ENCODE results near the gene FBXO31.
A peak's percentile ranks its signal among the peaks of the same experiment; 100 is the strongest.
"Not testable (repeated sequence)": the region's sequence is repeated elsewhere in the genome, so short reads cannot be mapped to it uniquely, and the experiment has no call there.

The FBXO31 gene

DNA sequence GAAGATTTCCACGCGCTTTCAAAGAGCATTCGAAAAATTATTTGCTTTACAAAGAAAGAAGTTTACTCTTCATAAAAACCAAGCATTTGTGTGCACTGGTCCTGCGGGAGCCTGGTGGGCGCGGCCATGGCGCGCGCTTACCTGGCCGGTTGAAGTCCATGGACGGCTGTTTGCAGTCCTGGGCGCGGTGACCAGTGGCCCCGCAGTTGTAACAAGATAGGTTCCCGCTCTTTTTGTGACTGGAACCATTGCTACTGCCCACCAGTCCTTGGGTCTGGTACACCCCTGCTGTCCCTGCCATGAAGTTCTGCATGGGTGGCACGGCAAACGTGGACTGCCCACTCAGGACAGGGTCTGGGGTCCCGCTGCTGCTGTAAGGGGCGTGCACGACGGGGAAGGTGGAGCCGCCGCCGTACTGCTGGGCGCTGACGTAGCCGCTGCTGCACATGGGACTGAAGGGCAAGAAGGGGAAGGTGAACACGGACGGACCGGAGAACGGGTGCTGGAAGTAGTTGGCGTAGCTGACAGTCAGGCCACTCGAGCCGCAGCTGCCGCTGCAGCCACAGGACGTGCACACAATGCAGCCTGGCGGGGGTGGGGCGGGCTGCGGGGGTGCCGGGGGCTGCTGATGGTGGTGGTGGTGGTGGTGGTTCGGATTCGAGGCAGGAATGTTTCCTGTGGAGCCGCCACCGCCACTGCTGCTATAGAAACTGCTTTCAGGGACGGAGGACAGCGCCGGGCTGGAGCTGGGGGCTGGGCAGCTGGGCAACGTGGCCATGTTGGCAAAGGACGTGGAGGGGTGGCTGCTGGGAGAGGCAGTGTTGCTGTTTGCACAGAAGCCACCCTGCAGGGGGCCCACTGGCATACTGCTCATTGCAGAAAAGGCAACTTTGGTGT lies 28.0 kb upstream of the FBXO31 start:
- DNase-seq: no peak

DNA sequence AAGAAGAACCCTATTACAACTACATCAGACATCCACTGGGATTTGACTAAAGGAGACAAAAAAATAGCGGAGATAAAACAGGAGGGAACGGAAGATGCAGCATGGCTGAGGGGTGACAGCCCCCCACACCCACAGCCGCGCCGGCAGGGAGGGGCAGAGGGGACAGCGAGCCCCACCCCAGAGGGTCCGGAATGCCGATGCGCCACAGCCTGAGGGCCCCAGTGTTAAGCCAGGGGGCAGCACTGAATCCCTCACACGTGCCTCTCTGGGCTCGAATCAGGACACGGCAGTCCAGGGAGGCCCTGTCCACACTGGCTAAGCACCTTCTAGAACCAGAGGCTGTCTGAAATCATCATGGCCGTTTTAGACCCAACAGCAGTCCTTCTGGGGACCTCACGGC lies 27.4 kb upstream of the FBXO31 start:
- no peak for DNase-seq

DNA sequence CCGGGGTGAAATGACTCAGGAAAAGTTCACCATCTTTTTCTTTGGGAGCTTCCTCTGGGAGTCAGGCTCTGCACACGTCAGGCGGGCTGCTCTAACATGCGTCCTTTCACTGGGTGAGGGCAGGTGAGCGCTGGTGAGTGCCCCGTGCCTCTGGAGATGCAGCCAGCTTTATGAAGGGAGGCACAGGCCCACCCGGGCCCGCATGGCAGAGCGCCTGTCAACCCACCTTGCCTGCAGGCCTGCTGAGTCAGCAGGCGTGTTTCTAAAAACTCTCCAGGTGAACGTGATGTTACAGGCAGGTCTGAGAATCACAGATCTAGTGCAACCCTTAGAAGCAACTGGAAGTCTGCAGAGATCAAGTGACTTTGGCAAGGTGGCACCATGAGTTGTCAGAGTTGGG lies 27.0 kb upstream of the FBXO31 start:
- no peak for DNase-seq

DNA sequence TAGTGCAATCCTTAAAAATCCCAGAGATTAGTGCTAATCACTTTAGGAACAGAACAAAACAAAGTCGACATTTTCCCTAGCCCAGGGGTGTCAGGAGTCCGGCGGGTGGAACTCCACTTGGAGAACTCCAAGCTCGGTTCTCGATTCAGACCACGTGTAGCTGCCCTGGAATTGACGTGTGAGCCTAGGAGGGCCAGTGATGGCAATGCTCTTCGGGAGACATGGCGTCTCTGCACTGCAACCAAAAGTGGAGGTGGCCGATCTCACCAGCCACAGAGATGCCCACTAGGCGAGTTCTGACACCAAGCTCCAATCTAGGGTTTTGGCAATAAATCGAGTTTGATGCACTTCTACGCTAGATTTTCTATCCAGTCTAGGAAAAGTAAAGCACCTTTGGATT lies 26.2 kb upstream of the FBXO31 start:
- DNase-seq: no peak

DNA sequence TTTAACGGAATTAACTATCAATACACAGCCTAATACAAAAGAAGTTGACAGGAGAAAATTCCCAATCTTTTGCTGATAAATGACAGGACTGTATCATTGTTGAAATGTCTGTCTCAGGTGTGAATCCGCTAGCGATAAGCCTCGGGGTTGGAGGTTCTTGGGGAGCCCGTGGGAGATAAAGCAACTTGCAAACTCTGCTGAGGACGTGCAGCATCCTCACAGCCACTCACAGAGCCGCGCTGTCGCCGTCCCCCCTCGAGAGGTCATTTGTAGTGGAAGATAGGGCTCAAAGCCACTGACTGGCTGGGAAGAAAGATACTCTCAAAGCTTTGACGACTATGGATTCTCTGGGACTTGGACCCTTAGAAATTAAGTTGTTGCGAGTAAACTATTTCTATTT lies 25.6 kb upstream of the FBXO31 start:
- DNase-seq: no peak

DNA sequence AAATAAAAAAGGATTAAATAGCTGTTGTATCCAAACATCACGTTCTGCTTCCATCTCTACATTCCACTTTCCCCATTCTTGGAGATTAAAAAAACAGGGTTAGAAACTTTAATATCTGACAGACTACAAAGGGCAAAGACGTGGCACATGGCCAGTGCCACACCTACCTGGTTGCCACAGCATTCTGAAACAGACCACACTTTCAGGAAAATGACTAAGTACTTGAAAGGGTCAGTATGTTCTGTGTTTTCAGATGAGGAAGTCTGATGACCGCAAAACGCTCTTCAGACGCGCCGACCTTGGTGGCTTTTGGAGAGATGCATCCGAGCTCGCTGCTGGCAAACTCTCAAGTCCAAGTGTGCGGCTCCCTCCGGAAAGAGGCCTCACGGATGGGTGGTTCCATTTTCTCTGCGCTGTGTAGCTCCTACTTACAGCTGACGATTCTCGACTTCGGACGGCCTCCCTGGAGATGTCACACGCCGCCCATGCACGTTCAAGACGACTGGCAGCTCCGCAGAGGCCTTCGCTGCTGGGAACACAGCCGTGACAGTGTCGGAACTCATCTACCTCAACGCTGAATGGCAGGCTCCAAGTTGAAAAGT lies 24.0 kb upstream of the FBXO31 start:
- peak; percentile 24 for DNase-seq

DNA sequence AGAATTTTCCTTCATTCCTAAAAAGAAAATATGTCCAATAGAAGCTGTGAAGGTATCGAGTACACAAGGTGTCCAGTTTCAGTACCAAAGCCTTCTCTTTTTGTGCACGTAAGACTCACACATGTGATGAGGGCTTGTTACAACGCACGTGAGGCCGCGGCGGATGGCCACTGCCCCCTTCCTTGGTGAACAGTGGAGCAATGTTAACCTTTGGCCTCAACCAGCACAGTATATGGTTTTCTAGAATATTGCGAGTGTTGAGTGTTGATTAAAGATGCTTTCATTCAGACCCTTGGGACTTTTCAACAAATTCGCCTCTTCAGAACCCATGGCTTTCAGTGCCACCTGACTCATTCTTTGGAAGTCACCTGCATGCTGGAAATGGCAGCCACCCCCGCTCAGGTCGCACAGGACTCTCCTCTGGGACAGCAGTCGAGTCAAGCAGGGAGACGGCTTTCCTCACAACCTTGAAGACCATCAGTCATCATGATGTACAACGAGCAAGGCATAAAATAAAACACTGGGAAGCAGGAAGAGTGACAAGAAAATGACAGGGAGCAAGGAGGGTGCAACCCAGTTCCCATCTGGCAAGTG lies 23.0 kb upstream of the FBXO31 start:
- DNase-seq: no peak

DNA sequence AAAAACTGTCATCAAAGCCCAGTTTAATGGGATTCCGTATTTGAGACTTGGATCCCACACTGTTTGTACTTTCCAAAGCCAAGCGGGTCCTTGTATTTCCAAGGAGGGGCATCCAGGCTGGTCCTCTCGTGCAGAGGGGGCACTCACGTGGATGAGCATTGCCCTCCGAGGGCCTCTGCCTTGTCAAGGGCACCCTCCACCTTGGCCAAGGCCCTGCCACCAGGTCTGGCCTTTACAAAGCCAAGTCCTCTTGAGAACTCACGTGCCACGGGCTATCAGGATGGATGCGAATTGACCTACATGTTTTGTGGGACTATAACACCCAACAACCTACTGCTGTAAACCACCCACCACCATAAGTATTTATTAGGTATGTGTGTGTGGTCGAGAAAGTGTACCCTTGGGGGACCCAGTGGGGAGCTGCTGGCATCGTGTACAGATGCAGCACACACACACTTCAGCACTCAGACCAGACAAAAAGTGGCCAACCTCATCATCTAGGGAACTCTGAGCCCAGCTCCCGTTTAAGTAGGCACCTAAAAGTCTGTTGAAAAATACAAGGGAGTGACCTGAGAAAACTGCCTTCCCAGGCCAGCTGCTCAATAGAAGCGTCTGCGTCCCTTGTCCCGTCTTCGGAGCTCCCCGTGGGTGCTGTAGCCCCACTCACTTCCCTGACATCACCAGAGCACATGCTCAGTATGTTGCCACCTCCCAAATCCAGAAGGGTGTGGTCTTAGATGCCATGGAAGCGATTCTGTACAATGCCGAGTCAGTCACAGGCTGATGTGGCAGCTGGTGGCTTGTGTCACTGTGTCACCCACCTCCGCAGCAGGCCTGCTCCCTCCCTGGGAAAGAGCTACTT lies 21.4 kb upstream of the FBXO31 start:
- no peak for DNase-seq

DNA sequence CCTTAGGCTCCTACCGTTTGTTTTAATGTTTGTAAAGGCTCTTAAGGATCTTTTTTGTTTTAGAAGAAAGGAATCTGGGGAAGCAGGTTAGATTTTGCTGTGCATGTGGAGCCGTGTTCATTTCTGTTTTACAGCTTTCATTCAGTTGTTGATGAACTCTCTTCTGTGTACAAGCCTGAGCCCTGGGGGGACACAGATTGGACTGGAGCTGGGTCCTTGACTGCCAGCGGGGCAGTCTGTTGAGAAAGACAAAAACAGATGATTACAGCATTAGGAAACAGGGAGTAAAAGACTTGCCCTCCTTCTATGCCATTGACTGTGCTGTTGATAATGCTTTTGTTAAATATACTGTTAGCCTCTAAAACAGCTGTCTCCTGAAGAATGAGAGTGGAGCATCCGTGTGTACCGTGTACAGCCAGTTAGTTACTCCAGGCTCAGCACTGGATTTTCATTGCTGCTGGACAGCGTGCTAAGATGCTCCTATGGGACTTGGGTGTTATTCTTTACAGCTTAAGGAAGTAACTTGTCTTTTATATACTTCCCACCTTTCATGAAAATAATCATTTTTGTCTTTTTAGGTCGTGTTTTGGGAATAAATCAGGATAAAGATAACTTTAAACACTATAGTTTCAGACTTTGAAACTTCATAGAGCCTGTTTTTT lies 11.7 kb upstream of the FBXO31 start:
- DNase-seq: no peak

DNA sequence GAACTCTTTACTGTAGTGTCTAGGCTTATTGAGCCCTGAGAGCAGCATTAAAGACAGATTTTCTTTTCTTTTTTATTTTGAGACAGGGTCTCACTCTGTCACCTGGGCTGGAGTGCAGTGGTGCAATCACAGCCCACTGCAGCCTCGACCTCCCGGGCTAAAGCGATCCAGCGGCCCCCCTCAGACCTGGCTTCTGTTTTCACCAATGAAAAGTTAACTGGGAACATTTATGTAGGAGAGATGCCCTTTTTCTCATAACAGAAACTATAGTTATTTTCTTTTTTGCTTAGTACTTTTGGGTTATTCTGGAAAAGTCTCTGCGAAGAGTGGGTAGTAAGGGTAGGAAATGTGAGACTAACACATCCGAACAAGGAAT lies 10.1 kb upstream of the FBXO31 start:
- no peak for DNase-seq

DNA sequence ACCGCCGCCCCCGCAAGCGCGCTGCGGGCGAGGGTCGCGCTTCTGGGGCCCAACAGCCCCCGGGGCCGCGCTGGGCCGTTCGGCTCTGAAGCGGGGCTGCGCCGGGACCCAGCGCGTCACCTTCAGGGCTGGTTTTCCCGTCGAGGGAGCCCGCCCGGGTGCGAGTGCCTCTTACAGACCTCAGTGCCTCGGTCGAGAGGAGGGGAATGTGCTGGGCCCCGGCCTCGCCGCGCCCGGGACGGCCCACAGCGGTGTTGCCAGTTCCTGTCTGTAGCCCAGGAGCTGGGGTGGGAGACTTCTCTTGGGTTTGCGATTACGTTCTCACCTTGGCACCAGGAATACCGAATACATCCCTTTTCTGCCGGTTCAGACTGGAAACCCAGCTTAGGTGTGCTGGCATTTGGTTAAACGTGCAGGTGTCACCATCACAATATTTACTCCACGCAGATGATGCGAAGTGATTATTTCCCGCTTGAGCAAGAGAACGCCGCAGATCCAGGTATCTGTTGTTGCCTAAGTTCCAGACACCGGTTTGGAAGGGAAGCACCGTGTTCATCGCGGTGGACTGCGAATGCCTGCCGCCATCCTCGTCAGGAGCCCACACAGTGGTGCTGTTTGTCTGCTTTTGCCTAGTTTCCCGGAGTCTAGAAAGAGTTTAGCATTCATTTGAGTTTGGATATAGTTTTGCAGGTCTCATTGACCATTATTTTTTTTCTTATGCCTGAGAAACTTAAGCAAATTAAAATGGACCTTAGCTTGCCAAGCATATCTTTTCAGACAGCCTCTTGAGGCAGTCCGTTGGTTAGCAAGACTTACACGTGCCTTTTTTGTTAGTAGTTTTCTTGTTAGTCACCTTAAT lies 9.5 kb upstream of the FBXO31 start:
- DNase-seq: peak; percentile 50

DNA sequence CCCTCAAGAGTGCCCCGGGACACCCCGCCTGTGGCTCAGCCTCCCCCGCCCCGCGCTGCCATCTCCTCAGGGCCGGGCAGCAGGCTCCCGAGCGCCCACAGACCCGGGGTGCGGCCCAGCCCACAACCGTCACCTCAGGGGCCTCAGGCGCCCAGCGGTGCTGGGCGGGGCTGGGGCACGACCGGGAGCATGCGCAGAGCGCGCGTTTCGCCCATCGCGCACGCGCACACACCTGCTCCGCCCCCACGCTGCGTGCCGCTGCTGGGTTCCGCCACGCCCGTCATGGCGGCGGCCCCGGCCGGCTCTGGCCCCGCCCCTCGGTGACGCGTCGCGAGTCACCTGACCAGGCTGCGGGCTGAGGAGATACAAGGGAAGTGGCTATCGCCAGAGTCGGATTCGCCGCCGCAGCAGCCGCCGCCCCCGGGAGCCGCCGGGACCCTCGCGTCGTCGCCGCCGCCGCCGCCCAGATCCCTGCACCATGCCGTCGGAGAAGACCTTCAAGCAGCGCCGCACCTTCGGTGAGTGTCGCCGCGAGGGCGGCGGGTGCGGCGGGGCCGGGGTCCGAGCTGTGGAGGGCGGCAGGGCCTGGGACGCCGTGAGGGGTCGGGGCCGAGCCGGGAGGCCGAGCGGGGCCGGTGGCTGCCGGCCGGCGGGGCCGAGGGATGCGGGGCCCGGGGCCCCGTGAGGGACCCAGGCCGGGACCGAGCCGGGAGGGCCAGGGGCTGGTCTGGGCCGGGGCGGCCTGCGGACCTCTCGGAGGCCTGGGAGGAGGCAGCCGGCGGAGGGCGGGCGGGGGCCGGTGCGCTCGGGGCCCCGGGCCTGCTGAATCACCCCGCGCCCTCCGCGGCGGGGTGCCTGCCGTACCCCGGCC lies 8.6 kb upstream of the FBXO31 start, which contains the start of gene MAP1LC3B:
TSS of gene MAP1LC3B (plus strand) at position 387 of the 871 bp plus-strand sequence. CDS start at position 479, 92 bp downstream.
- DNase-seq: peak; percentile 98

DNA sequence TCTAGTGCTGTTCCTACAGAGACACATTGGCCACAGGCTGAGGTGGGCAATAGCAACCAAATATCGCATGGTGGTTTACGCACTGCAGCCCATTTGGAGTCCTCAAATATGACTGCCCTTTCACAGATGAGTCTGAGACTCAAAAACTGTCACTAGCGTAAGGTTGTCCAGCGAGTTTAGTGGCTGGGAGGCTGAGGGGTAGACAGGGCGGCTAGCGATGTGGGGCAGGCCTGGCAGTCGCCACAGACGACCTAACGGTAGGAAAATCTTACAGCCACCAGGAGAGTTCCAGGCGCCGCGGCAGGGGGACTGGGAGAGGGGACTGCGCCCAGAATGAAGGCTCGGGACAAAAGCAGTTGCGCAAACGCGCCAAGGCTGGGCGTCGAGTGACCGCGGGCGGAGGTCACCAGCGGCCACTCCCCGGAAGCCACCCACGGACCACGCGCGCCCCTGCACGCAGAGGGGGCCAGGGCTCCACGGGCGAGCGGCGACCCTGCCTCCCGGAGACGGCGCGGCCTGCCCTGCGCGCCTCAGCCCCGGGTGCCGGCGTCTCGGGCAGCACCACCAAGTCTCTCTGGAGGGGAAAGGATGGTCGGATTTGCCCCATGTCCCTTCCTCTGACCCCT lies 7.9 kb upstream of the FBXO31 start:
- DNase-seq: peak; percentile 11

DNA sequence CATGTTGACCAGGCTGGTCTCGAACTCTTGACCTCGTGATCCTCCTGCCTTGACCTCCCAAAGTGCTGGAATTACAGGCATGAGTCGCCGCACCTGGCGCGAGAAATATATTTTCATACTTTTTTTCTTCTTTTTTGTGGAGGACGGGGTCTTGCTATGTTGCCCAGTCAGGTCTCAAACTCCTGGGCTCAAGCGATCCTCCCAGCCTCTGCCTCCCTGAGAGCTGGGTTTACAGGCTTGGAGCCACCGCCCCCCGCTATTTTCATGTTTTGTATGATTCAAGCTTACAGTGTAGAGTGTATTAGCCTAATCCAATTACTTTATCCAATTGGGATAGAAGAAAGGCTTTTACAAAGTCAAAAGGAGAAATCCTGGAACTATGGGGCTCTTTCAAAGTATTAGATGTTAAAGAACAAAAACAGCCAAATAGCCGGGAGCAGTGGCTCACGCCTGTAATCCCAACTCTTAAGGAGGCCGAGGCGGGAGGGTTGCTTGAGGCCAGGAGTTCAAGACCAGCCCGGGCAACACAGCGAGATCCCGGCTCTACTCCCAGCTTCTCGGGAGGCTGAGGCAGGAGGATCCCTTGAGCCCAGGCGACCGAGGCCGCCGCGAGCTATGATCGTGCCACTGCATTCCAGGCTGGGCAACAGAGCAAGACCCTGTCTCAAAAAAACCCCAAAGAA lies 7.2 kb upstream of the FBXO31 start:
- no peak for DNase-seq

DNA sequence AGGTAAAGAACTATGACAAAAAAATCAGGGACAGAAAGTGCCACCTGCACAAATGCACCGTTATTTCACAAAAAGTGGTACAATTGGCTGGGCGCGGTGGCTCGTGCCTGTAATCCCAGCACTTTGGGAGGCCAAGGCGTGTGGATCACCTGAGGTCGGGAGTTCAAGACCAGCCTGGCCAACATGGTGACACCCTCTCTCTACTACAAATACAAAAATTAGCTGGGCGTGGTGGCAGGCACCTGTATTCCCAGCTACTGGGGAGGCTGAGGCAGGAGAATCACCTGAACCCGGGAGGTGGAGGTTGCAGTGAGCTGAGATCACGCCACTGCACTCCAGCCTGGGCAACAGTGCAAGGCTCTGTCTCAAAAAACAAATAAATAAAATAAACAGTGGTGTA lies 6.3 kb upstream of the FBXO31 start:
- not testable (repeated sequence) for DNase-seq

DNA sequence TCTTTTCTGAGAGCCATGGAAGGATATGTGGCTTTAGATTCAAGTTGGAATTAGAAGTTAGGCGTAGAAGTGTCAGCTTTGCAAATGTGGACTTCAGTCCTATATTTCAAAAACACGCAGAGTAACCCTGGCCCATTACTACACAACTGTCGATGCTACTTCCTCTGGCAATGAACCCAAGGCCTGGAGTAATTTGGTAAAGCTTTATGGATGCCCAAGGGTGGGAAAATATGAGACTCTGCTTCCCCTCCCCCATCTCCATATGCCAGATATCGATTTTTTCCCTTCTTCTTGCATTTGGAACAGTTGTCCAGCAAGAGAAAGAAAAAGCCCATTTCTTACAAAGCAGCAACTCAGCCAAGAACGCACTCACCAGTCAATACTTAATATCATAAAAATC lies 5.7 kb upstream of the FBXO31 start:
- DNase-seq: no peak

DNA sequence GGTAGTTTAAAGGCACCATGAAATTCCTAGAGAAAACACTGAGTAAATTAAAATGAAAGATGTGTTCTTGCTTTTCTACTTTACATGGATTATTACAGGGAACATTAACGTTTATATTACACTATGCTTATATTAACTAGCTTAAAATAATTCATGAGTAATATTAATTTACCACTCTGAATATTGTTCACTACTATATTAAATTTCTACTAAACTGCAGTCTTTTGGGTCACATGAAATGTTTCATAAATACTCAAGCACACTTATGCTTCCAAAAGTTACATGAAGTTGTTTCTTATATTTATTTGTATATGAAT lies 5.2 kb upstream of the FBXO31 start:
- DNase-seq: no peak

DNA sequence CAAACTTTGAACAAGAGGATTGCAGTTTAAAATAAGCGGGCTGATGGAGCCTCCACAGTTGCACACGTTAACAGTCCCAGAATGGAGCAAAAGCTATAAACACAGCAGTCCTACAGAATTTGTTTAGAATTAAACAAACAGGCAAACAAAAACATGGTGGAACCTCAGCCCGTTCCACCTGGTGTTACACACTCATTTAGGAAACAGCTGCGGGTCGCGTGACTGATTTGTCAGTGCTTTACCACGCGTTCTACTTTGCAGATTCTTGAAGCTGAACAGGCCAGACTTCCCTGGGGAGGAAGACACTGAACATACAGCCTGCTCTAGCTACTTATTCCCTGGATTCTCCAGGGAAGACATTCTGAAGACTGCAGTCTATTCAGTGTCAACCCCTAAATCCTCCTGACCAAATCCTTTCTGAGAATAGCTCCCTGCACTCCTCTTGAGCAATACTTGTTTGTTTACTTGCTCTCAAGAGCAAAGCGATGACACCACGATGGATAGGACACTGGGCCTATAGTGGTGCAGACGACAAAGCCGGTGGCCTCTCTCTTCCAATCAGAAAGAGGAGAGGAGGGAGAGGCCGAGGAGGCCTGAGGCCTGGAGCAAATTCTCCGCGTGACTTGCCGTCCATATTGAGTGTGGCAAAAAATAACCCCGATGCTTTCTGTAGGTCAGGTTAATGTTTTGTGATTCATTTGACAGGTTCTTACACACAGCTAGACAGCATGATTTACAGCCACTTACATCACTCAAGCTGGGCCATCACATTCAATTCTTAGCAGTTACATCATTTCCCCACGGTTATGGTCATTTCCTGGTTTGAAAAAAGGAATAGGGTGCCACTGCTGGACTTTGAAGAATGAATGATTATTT lies 4.6 kb upstream of the FBXO31 start:
- peak; percentile 97 for DNase-seq

DNA sequence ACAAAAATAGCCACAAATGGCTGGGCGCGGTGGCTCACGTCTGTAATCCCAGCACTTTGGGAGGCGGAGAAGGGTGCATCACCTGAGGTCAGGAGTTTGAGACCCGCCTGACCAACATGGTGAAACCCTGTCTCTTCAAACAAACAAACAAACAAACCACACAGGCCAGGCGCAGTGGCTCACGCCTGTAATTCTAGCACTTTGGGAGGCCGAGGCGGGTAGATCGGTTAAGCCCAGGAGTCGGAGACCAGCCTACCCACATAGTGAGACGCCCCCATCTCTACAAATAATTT lies 1.2 kb upstream of the FBXO31 start:
- DNase-seq: not testable (repeated sequence)
